Glutamatergic neuron (in vitro differentiated cells): Measurements from ENCODE around the gene OVAAL. TPM values are rescaled to one million over a fixed set of nuclear protein-coding genes. Genes with fewer than 3 reads are reported as not detected.

Experiments
- DNase-seq: peaks from one replicate; pipeline ENCODE4 v3.0.0; 2022
- H3K27ac Mint-ChIP-seq: one replicate; pipeline ENCODE4 v1.8.0; 2020; ENCODE audit warnings: mild to moderate bottlenecking, mixed read lengths, inconsistent platforms; ENCODE audit not compliant: unreplicated experiment
- H3K27me3 Mint-ChIP-seq: one replicate; pipeline ENCODE4 v1.8.0; 2020; ENCODE audit warnings: mild to moderate bottlenecking, moderate library complexity, mixed read lengths, inconsistent platforms; ENCODE audit not compliant: unreplicated experiment
- H3K36me3 Mint-ChIP-seq: one replicate; pipeline ENCODE4 v1.8.0; 2020; ENCODE audit warnings: mild to moderate bottlenecking, mixed read lengths, inconsistent platforms; ENCODE audit not compliant: unreplicated experiment
- H3K4me1 Mint-ChIP-seq: one replicate; pipeline ENCODE4 v1.8.0; 2020; ENCODE audit warnings: mild to moderate bottlenecking, low read depth, mixed read lengths, inconsistent platforms; ENCODE audit not compliant: unreplicated experiment
- H3K4me3 Mint-ChIP-seq: one replicate; pipeline ENCODE4 v1.8.0; 2020; ENCODE audit warnings: mild to moderate bottlenecking, mixed read lengths, inconsistent platforms; ENCODE audit not compliant: unreplicated experiment
- H3K9me3 Mint-ChIP-seq: one replicate; pipeline ENCODE4 v1.8.0; 2020; ENCODE audit warnings: mild to moderate bottlenecking, moderate library complexity, mixed read lengths, inconsistent platforms; ENCODE audit not compliant: unreplicated experiment
- CTCF ChIP-seq: fragments of 200-600 bp; sonication (generic); IDR thresholded peaks from one replicate; pipeline ENCODE4 v1.5.0; 2021; ENCODE audit not compliant: partially characterized antibody, unreplicated experiment
- total RNA-seq: library from RNA; stranded (reverse); fragmentation: NEBNext Ultra II Directional; extraction: Animal tissue kit (Norgen Biotek cat#: 25700); gene quantifications from one replicate; pipeline ENCODE4 v1.2.1, GENCODE V29; 2021; ENCODE audit not compliant: unreplicated experiment

OVAAL gene
- total RNA-seq, 1 donor from 2014 or later: not detected

GRCh38 chr1:180519846-180520245, 38.9 kb upstream of the OVAAL start:
- Mint-ChIP-seq H3K36me3 (no peaks in the 10 kb centered on the region), H3K4me3 (no peak overlapping the region), H3K27me3 (no peaks in the 10 kb centered on the region), H3K9me3 (peaks cover 2% of the 10 kb centered on the region), H3K4me1 (peaks cover 6% of the 10 kb centered on the region), H3K27ac (no peak overlapping the region)
- TF ChIP-seq CTCF: no peak
- no peak for DNase-seq

- Mint-ChIP-seq H3K9me3 (peaks cover 4% of the 10 kb centered on the region), H3K4me1 (peaks cover 6% of the 10 kb centered on the region), H3K36me3 (no peaks in the 10 kb centered on the region), H3K4me3 (no peak overlapping the region), H3K27ac (no peak overlapping the region), H3K27me3 (no peaks in the 10 kb centered on the region)
- no peak for TF ChIP-seq CTCF
- DNase-seq: no peak
These were observed 37.1 kb upstream of the OVAAL start for GRCh38 chr1:180521474-180522212.

- DNase-seq: no peak
- Mint-ChIP-seq H3K4me1 (peaks cover 6% of the 10 kb centered on the region), H3K27me3 (no peaks in the 10 kb centered on the region), H3K27ac (no peak overlapping the region), H3K4me3 (no peak overlapping the region), H3K36me3 (no peaks in the 10 kb centered on the region), H3K9me3 (peaks cover 4% of the 10 kb centered on the region)
- TF ChIP-seq CTCF: no peak
These were observed 36.6 kb upstream of the OVAAL start for GRCh38 chr1:180522213-180522515.

- Mint-ChIP-seq H3K4me1 (peaks cover 6% of the 10 kb centered on the region), H3K36me3 (no peaks in the 10 kb centered on the region), H3K9me3 (peaks cover 4% of the 10 kb centered on the region), H3K27me3 (no peaks in the 10 kb centered on the region), H3K4me3 (no peak overlapping the region), H3K27ac (no peak overlapping the region)
- no peak for TF ChIP-seq CTCF
- no peak for DNase-seq
These were observed 34.4 kb upstream of the OVAAL start for GRCh38 chr1:180524160-180524914.

- DNase-seq: no peak
- Mint-ChIP-seq H3K4me1 (peaks cover 6% of the 10 kb centered on the region), H3K36me3 (no peaks in the 10 kb centered on the region), H3K27ac (no peak overlapping the region), H3K4me3 (no peak overlapping the region), H3K9me3 (peaks cover 4% of the 10 kb centered on the region), H3K27me3 (no peaks in the 10 kb centered on the region)
- no peak for TF ChIP-seq CTCF
These were observed 33.6 kb upstream of the OVAAL start for GRCh38 chr1:180524915-180525714.
